Fibroblast of lung (primary cell): ENCODE measurements around the gene TENM3.

Source experiments
- CTCF ChIP-seq, 2 donors: IDR thresholded peaks in 1 of 2; conservative IDR thresholded peaks in 1 of 2; 1 replicate in 1 of 2; 2 replicates in 1 of 2; pipeline ENCODE4 v1.5.1; 2011 to 2012; ENCODE audit warnings: low read length in 2 of 2, control low read depth in 1 of 2, inconsistent platforms in 1 of 2, low read depth in 1 of 2, mild to moderate bottlenecking in 1 of 2
- EZH2 ChIP-seq: IDR thresholded peaks from 2 replicates; pipeline ENCODE4 v1.5.1; 2012; ENCODE audit warnings: low read length, control low read depth, mild to moderate bottlenecking; ENCODE audit errors: missing control alignments

- TF ChIP-seq CTCF (conservative IDR thresholded peaks at IDR 0.05 in 1 of 2, IDR thresholded peaks at IDR 0.05 in 1 of 2; ENCODE audit: low read depth in 1 of 2, low read length in 2 of 2) (no peak), EZH2 (no peak)
Observed at GRCh38 chr4:182604953-182605352, 361.8 kb downstream of the TENM3 start.
